Measurements from ENCODE around the gene COL25A1. TPM values are rescaled to one million over a fixed set of nuclear protein-coding genes. Genes with fewer than 3 reads are reported as not detected.

The COL25A1 gene
- total RNA-seq, 1 experiment from 2014 or later, result 2.1 TPM

DNA sequence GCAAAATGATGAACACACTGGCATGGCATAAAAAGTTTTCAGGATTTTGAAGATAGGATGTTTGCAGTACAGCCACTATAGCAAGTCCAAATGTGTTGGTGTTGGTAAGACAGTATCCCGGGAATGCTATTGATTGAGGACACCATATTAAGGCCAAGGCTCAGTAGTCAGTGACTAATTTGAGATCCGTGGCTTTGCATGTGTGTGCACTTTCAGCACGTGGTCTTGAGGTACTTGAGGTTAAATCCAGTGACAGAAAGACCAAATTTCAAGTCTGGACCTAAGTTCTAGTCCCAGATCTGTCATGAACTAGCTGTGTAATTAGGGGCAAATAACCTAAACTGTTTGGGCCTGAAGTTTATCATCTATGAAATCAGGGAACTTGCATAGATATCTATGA, 463.1 kb downstream of the COL25A1 start:
- H3K27me3 ChIP-seq (ENCODE audit: control insufficient read depth, insufficient read depth, low read length), result no peaks in the 10 kb centered on the region
- no peak for DNase-seq
- no peak overlapping the region for H3K4me3 ChIP-seq (ENCODE audit: insufficient read depth, low read depth, low read length)
- no peaks in the 10 kb centered on the region for H3K36me3 ChIP-seq (replicated peaks; ENCODE audit: control insufficient read depth, insufficient read depth, low read length)

DNA sequence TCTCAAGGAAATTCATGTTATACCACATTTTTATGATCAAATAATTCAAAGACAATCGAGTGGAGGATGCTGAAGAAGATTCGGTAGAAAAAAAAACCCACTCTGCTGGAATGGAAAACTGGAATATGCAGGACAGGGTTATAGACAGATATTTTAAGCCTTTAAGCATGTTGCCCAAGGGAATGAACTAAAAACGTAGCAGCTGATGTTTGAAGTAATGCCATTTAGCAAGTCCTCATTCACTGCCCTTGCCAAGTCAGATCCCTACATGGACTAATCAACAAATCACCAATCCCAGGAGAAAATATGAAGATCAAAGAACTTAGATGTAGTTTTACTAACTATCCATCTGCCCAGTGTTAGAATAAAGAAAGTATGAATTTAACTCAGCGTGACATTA, 464.0 kb downstream of the COL25A1 start:
- no peak for DNase-seq
- Histone ChIP-seq H3K27me3 (ENCODE audit: control insufficient read depth, insufficient read depth, low read length) (no peaks in the 10 kb centered on the region), H3K4me3 (ENCODE audit: insufficient read depth, low read depth, low read length) (no peak overlapping the region), H3K36me3 (replicated peaks; ENCODE audit: control insufficient read depth, insufficient read depth, low read length) (no peaks in the 10 kb centered on the region)

DNA sequence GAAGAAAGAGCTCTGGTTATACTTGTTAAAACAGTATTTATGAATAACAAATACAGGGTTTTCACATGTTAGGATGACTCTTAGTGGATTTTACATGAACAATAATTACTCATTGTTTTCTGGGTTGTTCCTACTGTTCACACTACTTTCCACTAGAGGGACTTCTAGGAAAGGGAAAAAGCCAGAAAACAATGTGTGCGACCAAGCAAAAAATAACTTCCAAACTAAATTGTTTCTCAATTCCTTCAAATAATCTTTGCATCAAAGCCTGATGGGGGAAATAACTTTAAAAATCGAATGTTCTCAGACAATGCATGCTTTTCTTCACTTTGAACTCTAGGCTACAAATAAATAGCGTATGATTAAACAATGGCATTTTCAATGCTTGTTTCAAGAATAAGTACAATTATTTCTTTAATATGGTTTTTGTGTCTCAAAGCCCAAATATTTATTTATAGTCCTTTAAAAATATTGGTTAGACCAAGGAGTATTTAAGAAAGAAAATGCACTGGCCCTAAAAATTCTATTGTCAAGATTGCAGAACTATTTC, 467.5 kb downstream of the COL25A1 start:
- H3K4me3 ChIP-seq (ENCODE audit: insufficient read depth, low read depth, low read length), result no peak overlapping the region
- no peaks in the 10 kb centered on the region for H3K27me3 ChIP-seq (ENCODE audit: control insufficient read depth, insufficient read depth, low read length)
- no peak for DNase-seq
- H3K36me3 ChIP-seq (replicated peaks; ENCODE audit: control insufficient read depth, insufficient read depth, low read length), result no peaks in the 10 kb centered on the region

DNA sequence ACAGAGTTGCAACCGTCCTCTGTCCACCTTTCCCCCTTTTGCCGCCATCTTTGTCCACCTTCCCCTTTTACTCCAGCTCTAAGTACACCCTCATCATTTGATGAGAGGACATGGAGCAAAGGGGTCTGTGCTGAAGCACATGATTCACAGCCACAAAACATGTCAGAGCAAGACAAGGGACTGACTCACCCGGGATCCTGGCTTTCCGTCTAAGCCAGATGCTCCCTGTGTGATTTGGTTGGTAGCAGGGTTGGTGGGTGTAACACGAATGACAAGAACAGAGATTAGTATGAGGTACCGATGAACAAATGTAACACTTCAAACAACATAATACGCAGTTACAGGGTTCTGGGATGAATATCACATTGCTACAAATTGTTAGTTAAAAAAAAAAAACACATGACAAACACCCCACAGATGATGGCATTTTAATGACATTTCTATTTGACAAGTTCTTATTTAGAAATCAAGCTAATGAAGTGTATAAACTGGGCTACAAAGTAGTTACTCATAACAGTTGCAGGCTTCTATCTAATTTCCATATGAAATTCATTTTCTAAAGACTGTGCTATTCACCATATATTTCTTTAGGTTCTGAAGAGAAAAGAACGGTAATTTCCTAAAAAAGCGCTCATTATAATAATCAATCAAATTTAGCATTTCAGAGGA, 468.2 kb downstream of the COL25A1 start:
- no peak for DNase-seq

DNA sequence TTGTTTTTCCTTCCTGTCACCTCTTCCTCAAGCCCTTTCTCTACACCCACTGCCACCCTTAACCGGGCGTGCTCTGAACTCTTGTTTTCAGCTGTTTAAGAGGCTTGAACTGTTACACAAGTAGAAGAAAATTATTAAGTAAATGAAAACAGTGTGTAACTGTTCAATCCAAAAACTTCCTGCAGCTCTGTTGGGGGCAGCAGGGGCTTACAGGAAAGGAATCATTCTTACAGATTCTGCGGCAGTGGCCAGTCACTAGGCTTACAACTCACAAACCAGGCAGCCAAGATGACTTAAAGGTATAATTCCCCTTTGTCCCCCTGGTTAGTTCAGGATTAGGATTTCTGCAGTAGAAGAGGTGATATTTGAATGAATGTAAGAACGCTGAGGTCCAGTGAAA, 469.4 kb downstream of the COL25A1 start:
- Histone ChIP-seq H3K4me3 (ENCODE audit: insufficient read depth, low read depth, low read length) (no peak overlapping the region), H3K27me3 (ENCODE audit: control insufficient read depth, insufficient read depth, low read length) (no peaks in the 10 kb centered on the region), H3K36me3 (replicated peaks; ENCODE audit: control insufficient read depth, insufficient read depth, low read length) (no peaks in the 10 kb centered on the region)
- DNase-seq, result no peak

More for the DNA sequence above, 468.2 kb downstream of the COL25A1 start:
- H3K4me3 ChIP-seq (ENCODE audit: insufficient read depth, low read depth, low read length), result no peak overlapping the region
- no peaks in the 10 kb centered on the region for H3K27me3 ChIP-seq (ENCODE audit: control insufficient read depth, insufficient read depth, low read length)
- no peaks in the 10 kb centered on the region for H3K36me3 ChIP-seq (replicated peaks; ENCODE audit: control insufficient read depth, insufficient read depth, low read length)

DNA sequence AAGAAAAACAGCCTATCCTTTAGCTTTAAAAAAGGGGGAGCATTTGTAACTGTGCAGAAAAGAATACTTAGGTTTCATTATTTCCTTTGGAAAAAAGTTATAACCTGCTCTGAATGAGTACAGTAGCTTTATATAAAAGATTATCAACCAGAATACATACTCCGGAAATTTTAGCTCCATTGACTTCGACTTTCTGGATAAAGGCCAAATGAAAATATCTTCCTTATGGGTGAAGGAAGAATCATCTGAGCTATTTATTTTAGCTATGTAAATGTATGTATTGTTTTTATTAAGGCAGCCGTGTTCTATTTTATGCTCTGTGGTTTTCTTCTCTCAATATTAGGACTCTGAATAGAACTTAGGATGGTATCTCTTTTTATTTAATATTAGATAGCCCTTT, 470.6 kb downstream of the COL25A1 start:
- no peaks in the 10 kb centered on the region for H3K27me3 ChIP-seq (ENCODE audit: control insufficient read depth, insufficient read depth, low read length)
- DNase-seq, result no peak
- no peak overlapping the region for H3K4me3 ChIP-seq (ENCODE audit: insufficient read depth, low read depth, low read length)
- no peaks in the 10 kb centered on the region for H3K36me3 ChIP-seq (replicated peaks; ENCODE audit: control insufficient read depth, insufficient read depth, low read length)

DNA sequence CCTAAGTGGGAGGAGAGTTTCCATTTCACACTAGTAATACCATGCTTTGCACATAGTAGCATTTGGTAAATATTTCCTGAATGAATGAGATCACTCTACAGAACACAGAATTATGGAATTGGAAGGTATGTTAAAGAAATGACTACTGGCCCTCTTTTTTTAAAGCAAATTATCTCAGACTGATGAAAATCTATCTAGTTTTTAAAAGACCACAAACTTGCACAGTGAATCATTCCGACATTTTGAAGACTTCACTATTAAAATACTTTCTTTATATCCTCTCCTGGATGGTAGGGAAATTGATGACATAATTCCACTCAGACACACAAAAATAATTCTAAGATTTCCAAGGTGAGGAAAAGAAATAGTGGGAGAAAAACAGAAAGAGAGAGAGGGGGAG, 471.2 kb downstream of the COL25A1 start:
- no peaks in the 10 kb centered on the region for H3K36me3 ChIP-seq (replicated peaks; ENCODE audit: control insufficient read depth, insufficient read depth, low read length)
- no peak for DNase-seq
- no peak overlapping the region for H3K4me3 ChIP-seq (ENCODE audit: insufficient read depth, low read depth, low read length)
- H3K27me3 ChIP-seq (ENCODE audit: control insufficient read depth, insufficient read depth, low read length), result no peaks in the 10 kb centered on the region

DNA sequence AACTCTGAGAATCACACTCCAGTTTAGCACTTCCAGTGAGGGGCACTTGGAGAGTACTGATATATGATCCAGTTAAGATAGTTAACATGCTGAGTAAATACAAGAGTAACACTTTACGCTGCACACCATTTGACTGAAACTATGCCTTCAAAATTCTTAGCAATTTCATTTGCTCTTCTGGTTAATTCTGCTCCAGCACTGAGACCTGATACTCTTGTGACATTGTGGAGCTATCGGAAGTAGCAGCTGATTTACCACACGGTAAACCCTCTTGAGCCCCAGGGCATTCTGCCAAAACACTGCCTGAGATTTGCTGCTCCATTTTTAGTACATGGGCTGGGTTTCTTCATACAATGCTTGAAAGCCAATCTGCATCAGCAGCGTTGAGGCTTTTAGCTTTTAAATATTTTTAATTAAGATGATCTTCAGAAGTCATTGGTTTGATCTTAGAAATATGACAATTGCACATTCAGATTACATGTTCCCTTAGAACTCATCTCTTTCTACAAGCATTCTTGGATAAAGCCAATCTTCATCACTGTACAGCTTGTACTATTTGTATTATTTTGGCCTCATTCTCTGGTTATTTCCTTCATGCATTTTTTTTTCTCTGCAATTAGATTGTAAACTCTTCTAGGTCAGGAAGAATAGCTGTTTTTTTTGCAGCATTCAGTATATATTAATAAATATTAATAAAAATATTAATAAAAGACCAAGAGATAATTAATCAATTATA, 471.8 kb downstream of the COL25A1 start:
- no peak for DNase-seq
- H3K36me3 ChIP-seq (replicated peaks; ENCODE audit: control insufficient read depth, insufficient read depth, low read length), result no peaks in the 10 kb centered on the region
- H3K4me3 ChIP-seq (ENCODE audit: insufficient read depth, low read depth, low read length), result no peak overlapping the region
- H3K27me3 ChIP-seq (ENCODE audit: control insufficient read depth, insufficient read depth, low read length), result no peaks in the 10 kb centered on the region

DNA sequence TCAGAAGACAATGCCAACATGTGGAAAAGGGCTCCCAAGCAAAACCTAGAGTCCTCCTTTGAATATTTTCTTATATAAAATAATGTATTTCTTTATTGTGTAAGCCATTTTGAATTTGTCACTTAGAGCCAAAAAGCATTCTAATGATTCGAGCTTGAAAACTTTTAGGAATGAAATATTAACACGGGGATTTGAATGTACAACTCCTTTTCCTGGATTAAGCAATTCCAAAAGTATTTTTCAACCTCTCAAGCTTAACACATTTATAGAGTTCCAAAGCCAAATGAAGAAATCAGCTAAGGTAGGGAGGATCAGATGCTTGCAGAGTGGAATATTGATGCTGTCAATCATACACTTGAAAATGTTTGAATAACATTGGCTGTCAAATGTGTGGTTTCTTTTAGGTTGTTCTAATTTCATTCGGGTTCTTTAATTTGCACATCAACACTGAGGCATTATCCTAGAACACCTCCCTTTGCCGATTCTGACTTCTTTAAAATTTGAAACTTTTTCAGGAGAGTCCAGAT, 472.4 kb downstream of the COL25A1 start:
- H3K36me3 ChIP-seq (replicated peaks; ENCODE audit: control insufficient read depth, insufficient read depth, low read length), result no peaks in the 10 kb centered on the region
- no peak overlapping the region for H3K4me3 ChIP-seq (ENCODE audit: insufficient read depth, low read depth, low read length)
- no peak for DNase-seq
- H3K27me3 ChIP-seq (ENCODE audit: control insufficient read depth, insufficient read depth, low read length), result no peaks in the 10 kb centered on the region

DNA sequence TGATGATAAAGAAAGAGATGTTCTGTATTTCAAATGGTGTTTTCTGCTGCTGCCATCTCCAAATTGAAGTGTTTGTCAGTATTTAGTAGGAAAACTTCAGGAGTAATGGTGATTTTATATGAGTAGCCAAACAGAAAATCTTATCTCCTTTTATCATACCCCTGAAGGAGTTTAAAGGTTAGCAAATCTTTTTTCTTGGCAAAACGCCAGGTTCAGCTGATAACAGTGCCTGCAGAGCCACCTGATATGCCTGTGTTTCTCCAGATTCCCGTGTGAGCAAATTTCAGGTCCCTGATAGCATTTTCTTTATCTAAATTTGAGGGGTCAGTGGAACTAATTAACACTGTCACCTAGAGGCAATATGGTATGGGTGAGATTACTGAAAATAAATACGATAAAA, 473.8 kb downstream of the COL25A1 start:
- no peak for DNase-seq
- Histone ChIP-seq H3K4me3 (ENCODE audit: insufficient read depth, low read depth, low read length) (no peak overlapping the region), H3K36me3 (replicated peaks; ENCODE audit: control insufficient read depth, insufficient read depth, low read length) (no peaks in the 10 kb centered on the region), H3K27me3 (ENCODE audit: control insufficient read depth, insufficient read depth, low read length) (no peaks in the 10 kb centered on the region)

DNA sequence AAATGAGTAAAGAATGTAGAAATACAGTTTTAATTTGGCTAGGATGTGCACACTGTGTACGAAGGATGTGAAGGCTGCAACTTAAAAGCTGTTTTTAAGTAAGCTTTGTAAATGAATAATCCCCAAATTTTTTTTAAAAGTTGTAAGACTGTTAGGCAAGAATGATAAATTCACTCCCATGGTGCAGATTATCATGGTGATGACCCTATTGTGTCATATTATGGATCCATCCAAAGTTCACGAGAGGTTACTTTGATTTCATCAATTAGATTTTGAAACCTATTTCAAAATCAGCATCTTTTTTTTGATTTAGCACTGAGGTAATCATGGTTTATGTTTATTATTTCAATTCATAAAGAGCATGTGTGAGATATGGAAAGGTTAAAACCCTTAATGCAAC, 476.7 kb downstream of the COL25A1 start:
- Histone ChIP-seq H3K27me3 (ENCODE audit: control insufficient read depth, insufficient read depth, low read length) (no peaks in the 10 kb centered on the region), H3K4me3 (ENCODE audit: insufficient read depth, low read depth, low read length) (no peak overlapping the region), H3K36me3 (replicated peaks; ENCODE audit: control insufficient read depth, insufficient read depth, low read length) (no peaks in the 10 kb centered on the region)
- DNase-seq, result no peak

DNA sequence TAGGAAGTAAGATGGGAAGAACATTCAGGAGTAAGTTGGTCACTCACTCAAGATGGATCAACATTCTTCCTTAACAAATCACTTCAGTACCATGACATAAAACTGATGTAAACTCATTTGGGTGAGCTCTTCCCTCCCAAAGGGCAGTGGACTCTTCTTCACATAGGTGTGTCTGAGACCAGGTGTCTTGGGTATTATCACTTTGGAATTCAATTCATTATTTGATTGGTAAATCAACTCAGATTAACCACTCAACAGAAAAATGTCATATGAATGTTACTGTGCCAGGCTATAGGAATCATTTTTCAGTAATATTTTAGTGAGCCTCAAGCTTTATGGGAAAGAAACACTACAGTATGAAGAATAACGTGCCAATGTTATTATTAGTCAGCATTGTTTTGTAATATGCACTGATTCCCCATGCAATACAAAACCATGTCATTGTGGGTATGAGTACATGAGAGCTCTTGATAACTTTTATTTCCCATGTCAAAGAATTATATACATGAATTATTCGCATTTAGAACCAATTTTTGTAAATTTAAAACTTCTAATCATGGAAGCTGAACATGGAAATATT, 481.0 kb downstream of the COL25A1 start:
- DNase-seq, result no peak
- Histone ChIP-seq H3K27me3 (ENCODE audit: control insufficient read depth, insufficient read depth, low read length) (no peaks in the 10 kb centered on the region), H3K4me3 (ENCODE audit: insufficient read depth, low read depth, low read length) (no peak overlapping the region), H3K36me3 (replicated peaks; ENCODE audit: control insufficient read depth, insufficient read depth, low read length) (no peaks in the 10 kb centered on the region)

DNA sequence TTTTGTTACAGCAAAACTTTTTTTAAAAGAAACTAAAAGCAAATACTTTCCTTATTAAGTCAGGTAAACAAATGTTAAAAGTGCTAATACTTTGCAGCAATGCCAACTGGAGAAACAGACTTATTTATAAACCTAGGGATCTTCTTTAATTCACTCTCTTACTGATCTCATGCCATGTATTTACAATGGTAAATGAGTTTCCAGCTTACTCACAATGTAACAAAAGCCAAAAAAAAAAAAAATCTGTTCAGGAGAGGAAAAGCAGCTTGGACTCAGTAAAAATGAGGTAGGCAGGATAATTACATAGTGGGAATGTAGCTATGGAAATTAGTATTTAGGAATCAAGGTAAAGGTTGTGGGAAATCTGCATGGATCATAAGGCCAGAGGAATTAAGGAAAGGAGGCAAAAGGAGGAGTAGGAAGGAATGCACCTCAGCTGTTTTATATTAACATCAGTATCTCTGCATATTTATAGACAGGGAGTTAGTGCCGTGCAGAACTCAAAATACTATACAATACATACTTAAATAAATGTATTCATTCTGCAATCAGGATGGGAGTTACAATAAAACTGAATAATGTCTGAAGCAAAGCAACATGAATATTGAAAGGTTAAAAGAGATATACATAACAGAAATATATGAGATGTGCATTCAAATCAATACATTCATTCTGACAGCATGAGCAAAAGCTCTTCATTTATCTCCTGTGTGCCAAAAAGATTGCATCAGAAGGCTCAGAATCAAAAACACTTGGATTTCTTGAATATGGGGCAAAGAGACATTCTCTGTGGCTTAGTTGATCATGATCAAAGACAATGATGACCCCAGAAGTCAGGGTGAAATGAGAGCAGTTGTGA, 481.7 kb downstream of the COL25A1 start:
- no peak for DNase-seq
- Histone ChIP-seq H3K4me3 (ENCODE audit: insufficient read depth, low read depth, low read length) (no peak overlapping the region), H3K27me3 (ENCODE audit: control insufficient read depth, insufficient read depth, low read length) (no peaks in the 10 kb centered on the region), H3K36me3 (replicated peaks; ENCODE audit: control insufficient read depth, insufficient read depth, low read length) (no peaks in the 10 kb centered on the region)

DNA sequence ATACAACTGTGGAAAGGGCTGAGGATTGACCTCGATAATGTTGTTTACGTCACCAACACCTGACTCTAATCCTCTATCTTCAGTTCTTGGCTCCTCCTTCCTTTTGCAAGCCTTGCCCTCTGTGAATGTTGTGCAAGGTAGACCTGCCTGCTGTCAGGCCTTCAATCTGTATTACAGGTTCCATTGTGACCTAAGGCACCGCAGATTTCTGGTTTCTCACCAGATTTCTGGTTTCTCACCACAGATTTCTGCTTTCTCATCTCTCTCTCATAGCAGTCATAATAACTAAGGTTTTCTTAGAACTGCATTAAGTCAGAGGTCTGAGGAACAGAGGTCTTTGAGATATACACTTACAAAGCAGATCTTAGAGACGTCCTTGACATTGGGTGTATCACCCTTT, 488.1 kb downstream of the COL25A1 start:
- Histone ChIP-seq H3K4me3 (ENCODE audit: insufficient read depth, low read depth, low read length) (no peak overlapping the region), H3K27me3 (ENCODE audit: control insufficient read depth, insufficient read depth, low read length) (no peaks in the 10 kb centered on the region), H3K36me3 (replicated peaks; ENCODE audit: control insufficient read depth, insufficient read depth, low read length) (no peaks in the 10 kb centered on the region)
- no peak for DNase-seq
